Measurements from ENCODE around the gene TFB2M.

DNA sequence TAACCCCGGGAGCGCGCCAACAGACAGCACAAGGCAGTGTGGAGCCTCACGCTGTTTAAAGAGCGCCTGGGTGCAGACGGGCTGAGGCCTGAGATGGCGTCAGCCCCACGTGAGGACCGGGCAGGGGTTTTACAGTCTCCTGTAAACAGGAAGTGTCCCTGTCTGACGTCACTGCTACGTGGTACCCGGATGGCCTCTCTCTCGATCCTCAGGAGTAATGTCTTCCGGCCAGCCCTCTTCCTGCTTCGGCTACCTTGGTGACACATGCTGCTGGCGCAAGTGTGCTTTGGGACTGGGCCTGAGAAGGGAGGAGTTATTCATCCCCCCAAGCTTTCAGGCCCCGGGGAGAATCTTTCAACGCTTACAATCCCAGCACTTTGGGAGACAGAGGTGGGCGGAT, 41.4 kb upstream of the TFB2M start:
- TF ChIP-seq CTCF (conservative IDR thresholded peaks at IDR 0.05; ENCODE audit: low read length) = no peak
- no peak for TF ChIP-seq EZH2phosphoT487 (IDR thresholded peaks at IDR 0.05; ENCODE audit: borderline replicate concordance)
